Measurements from ENCODE around the gene POPDC3.

The POPDC3 gene

DNA sequence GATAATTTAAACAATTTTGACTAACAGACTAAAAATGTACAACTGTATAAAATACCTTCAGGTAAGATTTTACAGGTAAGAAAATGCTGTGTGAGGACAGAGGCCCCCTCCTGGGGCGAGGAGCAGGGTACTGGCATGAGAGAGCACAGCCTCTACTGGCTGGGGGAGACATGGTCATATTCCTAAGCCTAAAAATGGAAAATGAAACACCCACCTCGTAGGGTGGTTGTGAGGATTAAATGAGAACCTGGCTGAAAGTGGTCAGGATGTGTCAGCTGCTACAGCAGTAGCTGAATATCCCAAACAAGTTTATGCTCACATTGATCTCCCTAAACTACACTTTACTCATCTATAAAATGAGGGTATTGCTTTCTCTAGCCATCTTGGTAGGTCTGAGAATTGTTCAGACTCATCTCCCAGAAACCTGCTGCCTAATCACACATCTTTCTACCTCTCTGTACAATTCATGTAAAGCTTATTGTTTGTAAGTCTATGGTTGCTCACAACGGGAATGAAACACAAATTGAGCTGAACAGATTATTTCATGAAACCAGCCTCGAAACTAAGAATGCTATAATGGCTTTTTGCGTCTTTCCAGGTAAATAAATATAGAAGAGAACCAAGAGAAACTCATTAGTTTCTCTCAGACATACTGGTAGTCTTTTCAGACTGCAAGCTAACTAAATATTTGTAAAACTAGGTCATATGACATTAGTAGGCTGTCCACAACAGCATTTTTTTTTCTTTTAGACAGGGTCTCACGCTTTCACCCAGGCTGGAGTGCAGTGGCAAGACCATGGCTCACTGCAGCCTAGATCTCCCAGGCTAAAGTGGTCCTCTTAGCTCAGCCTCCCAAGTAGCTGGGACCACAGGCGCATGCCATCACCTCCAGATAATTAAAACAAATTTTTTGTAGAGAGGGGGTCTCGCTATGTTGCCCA is 69.6 kb downstream of the POPDC3 start:
- H3K27me3 Mint-ChIP-seq (ENCODE audit: low read depth), result peaks cover 4% of the 10 kb centered on the region

DNA sequence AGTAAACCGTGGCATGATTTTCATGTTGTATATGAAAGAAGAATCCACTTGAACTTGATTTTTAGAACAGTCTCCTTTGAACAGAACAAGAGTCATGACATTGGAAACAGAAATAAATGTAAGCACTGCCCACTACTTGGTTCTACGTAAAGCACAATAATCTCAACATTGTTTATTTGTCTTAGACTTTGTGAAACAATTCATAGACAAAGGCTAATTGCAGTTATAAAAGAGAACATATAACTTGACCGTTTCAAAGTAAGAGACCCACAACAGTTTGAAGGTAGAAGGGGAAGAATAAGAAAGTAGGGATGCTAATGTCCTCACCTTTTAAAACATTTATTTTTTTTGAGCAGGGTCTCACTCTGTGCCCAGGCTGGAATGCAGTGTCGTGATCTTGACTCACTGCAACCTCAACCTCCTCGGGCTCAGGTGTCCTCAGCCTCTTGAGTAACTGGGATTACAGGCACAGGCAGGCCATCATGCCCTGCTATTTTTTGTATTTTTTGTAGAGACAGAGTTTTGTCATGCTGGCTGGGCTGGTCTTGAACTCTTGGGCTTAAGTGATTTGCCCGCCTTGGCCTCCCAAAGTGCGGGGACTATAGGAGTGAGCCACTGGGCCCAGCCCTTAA is 71.1 kb downstream of the POPDC3 start:
- Mint-ChIP-seq H3K4me3 (no peak overlapping the region), H3K9me3 (no peaks in the 10 kb centered on the region), H3K36me3 (ENCODE audit: low read depth) (no peaks in the 10 kb centered on the region), H3K4me1 (ENCODE audit: low read depth) (no peaks in the 10 kb centered on the region), H3K27me3 (ENCODE audit: low read depth) (peaks cover 9% of the 10 kb centered on the region), H3K27ac (no peak overlapping the region)

More for the DNA sequence above, 69.6 kb downstream of the POPDC3 start:
- H3K4me1 Mint-ChIP-seq (ENCODE audit: low read depth), result no peaks in the 10 kb centered on the region
- no peaks in the 10 kb centered on the region for H3K9me3 Mint-ChIP-seq
- H3K4me3 Mint-ChIP-seq, result no peak overlapping the region
- H3K36me3 Mint-ChIP-seq (ENCODE audit: low read depth), result no peaks in the 10 kb centered on the region
- H3K27ac Mint-ChIP-seq, result no peak overlapping the region

All from T-helper 1 cell treated with Interleukin-12 subunit alpha and Interleukin-12 subunit beta and Interleukin-4 antibody, amounts not matched to agents 30 μg/mL and 1 μg/mL, for 36 hours (primary cell).